Measurements from ENCODE around the gene ABHD16B. TPM values are rescaled to one million over a fixed set of nuclear protein-coding genes. Genes with fewer than 3 reads are reported as not detected.

ABHD16B gene
- total and polyA plus RNA-seq, 2 of the 13 experiments (the other 11 are each of a cell fraction or from before 2014, with no cell fraction given), result not detected

DNA sequence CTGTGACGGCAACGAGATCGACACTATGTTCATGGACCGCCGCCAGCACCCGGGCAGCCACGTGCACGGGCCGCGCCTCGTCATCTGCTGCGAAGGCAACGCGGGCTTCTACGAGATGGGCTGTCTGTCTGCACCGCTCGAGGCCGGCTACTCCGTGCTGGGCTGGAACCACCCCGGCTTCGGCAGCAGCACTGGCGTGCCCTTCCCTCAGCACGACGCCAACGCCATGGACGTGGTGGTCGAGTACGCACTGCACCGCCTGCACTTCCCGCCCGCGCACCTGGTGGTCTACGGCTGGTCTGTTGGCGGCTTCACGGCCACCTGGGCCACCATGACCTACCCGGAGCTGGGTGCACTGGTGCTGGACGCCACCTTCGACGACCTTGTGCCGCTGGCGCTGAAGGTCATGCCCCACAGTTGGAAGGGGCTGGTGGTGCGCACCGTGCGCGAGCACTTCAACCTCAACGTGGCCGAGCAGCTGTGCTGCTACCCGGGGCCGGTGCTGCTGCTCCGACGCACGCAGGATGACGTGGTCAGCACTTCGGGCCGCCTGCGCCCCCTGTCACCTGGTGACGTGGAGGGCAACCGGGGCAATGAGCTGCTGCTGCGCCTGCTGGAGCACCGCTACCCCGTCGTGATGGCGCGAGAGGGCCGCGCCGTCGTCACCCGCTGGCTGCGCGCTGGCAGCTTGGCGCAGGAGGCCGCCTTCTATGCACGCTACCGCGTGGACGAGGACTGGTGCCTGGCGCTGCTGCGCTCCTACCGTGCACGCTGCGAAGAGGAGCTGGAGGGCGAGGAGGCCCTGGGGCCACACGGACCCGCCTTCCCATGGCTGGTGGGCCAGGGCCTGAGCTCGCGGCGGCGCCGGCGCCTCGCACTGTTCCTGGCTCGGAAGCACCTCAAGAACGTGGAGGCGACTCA, 943 bp downstream of the ABHD16B start (continued):
- no peak for TF ChIP-seq HNF4G (IDR thresholded peaks at IDR 0.05; ENCODE audit: borderline replicate concordance, low read depth, low read length)
- TF ChIP-seq HNF4G (CRISPR knock-in tag; IDR thresholded peaks at IDR 0.05; ENCODE audit: borderline replicate concordance, low read depth), result no peak
- no peak for TF ChIP-seq ZNF788 (CRISPR knock-in tag; IDR thresholded peaks at IDR 0.05; ENCODE audit: borderline replicate concordance)
- TF ChIP-seq PAF1 (CRISPR knock-in tag; IDR thresholded peaks at IDR 0.05), result peak; percentile 42; the same call in 1 of the 2 replicates
- no peak for TF ChIP-seq ZBTB21 (CRISPR knock-in tag; IDR thresholded peaks at IDR 0.05)
- TF ChIP-seq, protein P1, sequence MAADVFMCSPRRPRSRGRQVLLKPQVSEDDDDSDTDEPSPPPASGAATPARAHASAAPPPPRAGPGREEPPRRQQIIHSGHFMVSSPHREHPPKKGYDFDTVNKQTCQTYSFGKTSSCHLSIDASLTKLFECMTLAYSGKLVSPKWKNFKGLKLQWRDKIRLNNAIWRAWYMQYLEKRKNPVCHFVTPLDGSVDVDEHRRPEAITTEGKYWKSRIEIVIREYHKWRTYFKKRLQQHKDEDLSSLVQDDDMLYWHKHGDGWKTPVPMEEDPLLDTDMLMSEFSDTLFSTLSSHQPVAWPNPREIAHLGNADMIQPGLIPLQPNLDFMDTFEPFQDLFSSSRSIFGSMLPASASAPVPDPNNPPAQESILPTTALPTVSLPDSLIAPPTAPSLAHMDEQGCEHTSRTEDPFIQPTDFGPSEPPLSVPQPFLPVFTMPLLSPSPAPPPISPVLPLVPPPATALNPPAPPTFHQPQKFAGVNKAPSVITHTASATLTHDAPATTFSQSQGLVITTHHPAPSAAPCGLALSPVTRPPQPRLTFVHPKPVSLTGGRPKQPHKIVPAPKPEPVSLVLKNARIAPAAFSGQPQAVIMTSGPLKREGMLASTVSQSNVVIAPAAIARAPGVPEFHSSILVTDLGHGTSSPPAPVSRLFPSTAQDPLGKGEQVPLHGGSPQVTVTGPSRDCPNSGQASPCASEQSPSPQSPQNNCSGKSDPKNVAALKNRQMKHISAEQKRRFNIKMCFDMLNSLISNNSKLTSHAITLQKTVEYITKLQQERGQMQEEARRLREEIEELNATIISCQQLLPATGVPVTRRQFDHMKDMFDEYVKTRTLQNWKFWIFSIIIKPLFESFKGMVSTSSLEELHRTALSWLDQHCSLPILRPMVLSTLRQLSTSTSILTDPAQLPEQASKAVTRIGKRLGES (CRISPR knock-in tag; IDR thresholded peaks at IDR 0.05; ENCODE audit: borderline replicate concordance), result no peak
- TF ChIP-seq FIP1L1 (IDR thresholded peaks at IDR 0.05; ENCODE audit: borderline replicate concordance, insufficient read depth, low read depth, low read length), result no peak
- TF ChIP-seq ETV6 (CRISPR knock-in tag; conservative IDR thresholded peaks at IDR 0.05), result no peak
- TF ChIP-seq SP140L (CRISPR knock-in tag; IDR thresholded peaks at IDR 0.05; ENCODE audit: borderline replicate concordance), result no peak
- TF ChIP-seq, protein P2, sequence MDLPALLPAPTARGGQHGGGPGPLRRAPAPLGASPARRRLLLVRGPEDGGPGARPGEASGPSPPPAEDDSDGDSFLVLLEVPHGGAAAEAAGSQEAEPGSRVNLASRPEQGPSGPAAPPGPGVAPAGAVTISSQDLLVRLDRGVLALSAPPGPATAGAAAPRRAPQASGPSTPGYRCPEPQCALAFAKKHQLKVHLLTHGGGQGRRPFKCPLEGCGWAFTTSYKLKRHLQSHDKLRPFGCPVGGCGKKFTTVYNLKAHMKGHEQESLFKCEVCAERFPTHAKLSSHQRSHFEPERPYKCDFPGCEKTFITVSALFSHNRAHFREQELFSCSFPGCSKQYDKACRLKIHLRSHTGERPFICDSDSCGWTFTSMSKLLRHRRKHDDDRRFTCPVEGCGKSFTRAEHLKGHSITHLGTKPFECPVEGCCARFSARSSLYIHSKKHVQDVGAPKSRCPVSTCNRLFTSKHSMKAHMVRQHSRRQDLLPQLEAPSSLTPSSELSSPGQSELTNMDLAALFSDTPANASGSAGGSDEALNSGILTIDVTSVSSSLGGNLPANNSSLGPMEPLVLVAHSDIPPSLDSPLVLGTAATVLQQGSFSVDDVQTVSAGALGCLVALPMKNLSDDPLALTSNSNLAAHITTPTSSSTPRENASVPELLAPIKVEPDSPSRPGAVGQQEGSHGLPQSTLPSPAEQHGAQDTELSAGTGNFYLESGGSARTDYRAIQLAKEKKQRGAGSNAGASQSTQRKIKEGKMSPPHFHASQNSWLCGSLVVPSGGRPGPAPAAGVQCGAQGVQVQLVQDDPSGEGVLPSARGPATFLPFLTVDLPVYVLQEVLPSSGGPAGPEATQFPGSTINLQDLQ (CRISPR knock-in tag; IDR thresholded peaks at IDR 0.05), result 0 out of 2 replicates have a peak, but pooled peaks have one; percentile 31
- no peak for TF ChIP-seq ZNF883 (CRISPR knock-in tag; IDR thresholded peaks at IDR 0.05; ENCODE audit: not compliant biosample characterization)
- no peak for TF ChIP-seq GATAD2A (CRISPR knock-in tag; IDR thresholded peaks at IDR 0.05)
- no peak for TF ChIP-seq RCOR2 (CRISPR knock-in tag; IDR thresholded peaks at IDR 0.05)
- TF ChIP-seq NFYB (CRISPR knock-in tag; IDR thresholded peaks at IDR 0.05), result no peak
- TF ChIP-seq KLF15 (CRISPR knock-in tag; IDR thresholded peaks at IDR 0.05; ENCODE audit: borderline replicate concordance), result no peak
- no peak for TF ChIP-seq ZNF205 (CRISPR knock-in tag; IDR thresholded peaks at IDR 0.05)
- TF ChIP-seq, protein P3, sequence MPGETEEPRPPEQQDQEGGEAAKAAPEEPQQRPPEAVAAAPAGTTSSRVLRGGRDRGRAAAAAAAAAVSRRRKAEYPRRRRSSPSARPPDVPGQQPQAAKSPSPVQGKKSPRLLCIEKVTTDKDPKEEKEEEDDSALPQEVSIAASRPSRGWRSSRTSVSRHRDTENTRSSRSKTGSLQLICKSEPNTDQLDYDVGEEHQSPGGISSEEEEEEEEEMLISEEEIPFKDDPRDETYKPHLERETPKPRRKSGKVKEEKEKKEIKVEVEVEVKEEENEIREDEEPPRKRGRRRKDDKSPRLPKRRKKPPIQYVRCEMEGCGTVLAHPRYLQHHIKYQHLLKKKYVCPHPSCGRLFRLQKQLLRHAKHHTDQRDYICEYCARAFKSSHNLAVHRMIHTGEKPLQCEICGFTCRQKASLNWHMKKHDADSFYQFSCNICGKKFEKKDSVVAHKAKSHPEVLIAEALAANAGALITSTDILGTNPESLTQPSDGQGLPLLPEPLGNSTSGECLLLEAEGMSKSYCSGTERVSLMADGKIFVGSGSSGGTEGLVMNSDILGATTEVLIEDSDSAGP (CRISPR knock-in tag; IDR thresholded peaks at IDR 0.05; ENCODE audit: borderline replicate concordance), result peak; percentile 41; the same call in 1 of the 2 replicates
- no peak for TF ChIP-seq MATR3 (CRISPR knock-in tag; IDR thresholded peaks at IDR 0.05)
- no peak for TF ChIP-seq MED13 (CRISPR knock-in tag; IDR thresholded peaks at IDR 0.05)
- no peak for TF ChIP-seq RAD51 (IDR thresholded peaks at IDR 0.05; ENCODE audit: borderline replicate concordance)
- TF ChIP-seq HOXA5 (CRISPR knock-in tag; IDR thresholded peaks at IDR 0.05), result no peak
- TF ChIP-seq ZBTB3 (CRISPR knock-in tag; IDR thresholded peaks at IDR 0.05; ENCODE audit: borderline replicate concordance, low read depth), result no peak

Data from HepG2 (cell line).